Measurements from ENCODE around the gene LDAF1.

Gene LDAF1

DNA sequence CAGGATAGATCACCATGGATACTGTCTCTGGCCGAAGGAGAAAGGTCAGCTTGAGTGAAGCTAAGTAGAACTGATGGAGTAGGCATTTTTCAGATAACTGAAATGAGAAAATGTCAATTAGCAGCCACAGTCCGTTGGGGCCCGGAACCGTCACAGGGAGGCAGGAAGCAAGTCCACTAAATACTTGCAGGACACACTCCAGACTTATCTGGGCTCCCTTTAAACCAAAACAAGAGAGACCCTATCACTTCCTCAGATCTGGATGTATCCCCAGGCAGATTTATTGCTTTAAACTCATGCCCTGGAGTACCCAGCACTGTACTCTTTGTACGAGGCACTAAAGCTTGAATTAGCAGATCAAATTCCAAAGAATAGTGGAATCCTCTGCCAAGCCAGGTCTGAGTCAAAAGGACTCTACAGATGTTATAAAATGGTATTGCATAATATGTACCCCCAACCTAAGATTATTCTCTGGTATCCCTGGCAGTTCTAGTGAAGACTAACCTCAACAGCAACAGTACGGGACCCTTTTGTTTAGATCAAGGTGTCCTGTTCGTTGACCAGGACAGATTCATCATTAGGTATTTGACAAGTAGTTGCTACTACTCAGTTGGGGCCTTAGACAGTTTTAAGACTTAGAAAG, 44.8 kb downstream of the LDAF1 start:
- H3K27ac ChIP-seq (ENCODE audit: low read depth, low read length), result no peak overlapping the region
- H3K56ac ChIP-seq (ENCODE audit: low read length), result no peak overlapping the region
- no peaks in the 10 kb centered on the region for H3K36me3 ChIP-seq (ENCODE audit: control insufficient read depth, insufficient read depth, low read length)
- no peak for DNase-seq
- no CpG with 5 or more reads among the region's 7 CpGs for WGBS (ENCODE audit: extremely low coverage, insufficient coverage, low lambda C conversion rate)
- no peaks in the 10 kb centered on the region for H3K79me2 ChIP-seq (ENCODE audit: control insufficient read depth, insufficient read depth, low read length)
- H2BK120ac ChIP-seq (ENCODE audit: low read depth, low read length), result no peak overlapping the region
- H4K5ac ChIP-seq (ENCODE audit: low read length), result no peak overlapping the region
- H3K27me3 ChIP-seq (ENCODE audit: insufficient read depth, low read length, poor library complexity), result no peaks in the 10 kb centered on the region
- no peak overlapping the region for H2BK15ac ChIP-seq (replicated peaks; ENCODE audit: low read depth)
- H3K23ac ChIP-seq (ENCODE audit: low read length), result no peak overlapping the region
- H3K9ac ChIP-seq (ENCODE audit: low read length), result no peak overlapping the region
- H2AK5ac ChIP-seq (ENCODE audit: low read length), result no peak overlapping the region
- no peak overlapping the region for H2BK5ac ChIP-seq (ENCODE audit: low read length)
- no peak overlapping the region for H3K4ac ChIP-seq (ENCODE audit: low read depth, low read length)
- no peaks in the 10 kb centered on the region for H3K4me1 ChIP-seq (ENCODE audit: control insufficient read depth, low read depth, low read length)
- H3K18ac ChIP-seq (ENCODE audit: low read length), result no peak overlapping the region
- no peaks in the 10 kb centered on the region for H3K79me1 ChIP-seq (ENCODE audit: low read length)
- no peak overlapping the region for H3K4me3 ChIP-seq (ENCODE audit: low read length)
- H3K4me2 ChIP-seq (ENCODE audit: low read length), result no peak overlapping the region
- H4K8ac ChIP-seq (ENCODE audit: low read depth, low read length), result no peak overlapping the region

DNA sequence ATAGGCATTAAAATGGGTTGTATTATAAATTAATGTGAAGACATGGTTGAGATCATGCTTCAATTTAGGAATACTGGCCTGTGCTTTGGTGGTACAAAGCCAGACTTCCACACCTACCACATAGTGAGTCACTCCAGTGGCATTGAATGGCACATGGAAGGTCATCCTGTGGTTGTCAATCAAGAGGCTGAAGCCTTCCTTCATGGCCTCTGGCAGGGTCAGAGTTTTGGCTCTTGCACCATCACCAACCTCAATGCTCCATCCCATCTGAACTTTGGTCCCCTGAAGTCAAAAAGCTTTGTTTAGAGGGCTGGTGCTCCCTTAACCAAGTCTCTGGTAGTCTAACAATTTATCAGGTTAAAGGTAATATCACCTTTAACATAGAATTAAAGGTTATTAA, 46.8 kb downstream of the LDAF1 start:
- Histone ChIP-seq H3K79me2 (ENCODE audit: control insufficient read depth, insufficient read depth, low read length) (no peaks in the 10 kb centered on the region), H3K36me3 (ENCODE audit: control insufficient read depth, insufficient read depth, low read length) (no peaks in the 10 kb centered on the region), H3K23ac (ENCODE audit: low read length) (no peak overlapping the region), H3K18ac (ENCODE audit: low read length) (no peak overlapping the region), H3K9ac (ENCODE audit: low read length) (no peak overlapping the region), H3K27ac (ENCODE audit: low read depth, low read length) (no peak overlapping the region), H3K4me3 (ENCODE audit: low read length) (no peak overlapping the region), H2BK120ac (ENCODE audit: low read depth, low read length) (no peak overlapping the region), H3K56ac (ENCODE audit: low read length) (no peak overlapping the region), H4K5ac (ENCODE audit: low read length) (no peak overlapping the region), H2AK5ac (ENCODE audit: low read length) (no peak overlapping the region), H2BK5ac (ENCODE audit: low read length) (no peak overlapping the region), H4K8ac (ENCODE audit: low read depth, low read length) (no peak overlapping the region), H3K79me1 (ENCODE audit: low read length) (no peaks in the 10 kb centered on the region), H3K27me3 (ENCODE audit: insufficient read depth, low read length, poor library complexity) (no peaks in the 10 kb centered on the region), H3K4ac (ENCODE audit: low read depth, low read length) (no peak overlapping the region), H2BK15ac (replicated peaks; ENCODE audit: low read depth) (no peak overlapping the region), H3K4me2 (ENCODE audit: low read length) (no peak overlapping the region), H3K4me1 (ENCODE audit: control insufficient read depth, low read depth, low read length) (no peaks in the 10 kb centered on the region)
- DNase-seq, result no peak

DNA sequence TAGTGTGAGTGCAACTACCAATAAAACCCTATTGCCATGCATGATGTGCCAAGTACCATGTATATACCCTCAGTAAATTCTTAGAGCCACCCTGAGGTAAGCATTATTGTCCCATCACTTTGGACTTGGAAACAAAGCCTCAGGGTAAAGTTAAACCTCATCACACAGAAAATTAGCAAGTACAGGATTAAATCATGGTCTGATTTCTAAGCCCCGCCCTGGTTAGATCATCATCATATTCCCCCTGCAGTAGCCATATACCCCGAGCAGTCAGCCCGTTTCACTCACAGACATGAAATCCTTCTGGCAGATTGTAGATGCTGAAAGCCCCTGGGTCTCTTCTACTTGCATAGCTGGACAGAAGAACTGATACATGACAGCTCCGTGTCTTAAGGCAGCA, 48.1 kb downstream of the LDAF1 start:
- WGBS (ENCODE audit: extremely low coverage, insufficient coverage, low lambda C conversion rate), result no CpG with 5 or more reads among the region's 4 CpGs
- H3K36me3 ChIP-seq (ENCODE audit: control insufficient read depth, insufficient read depth, low read length), result no peaks in the 10 kb centered on the region
- no peak overlapping the region for H3K4ac ChIP-seq (ENCODE audit: low read depth, low read length)
- H2BK15ac ChIP-seq (replicated peaks; ENCODE audit: low read depth), result no peak overlapping the region
- no peak overlapping the region for H2AK5ac ChIP-seq (ENCODE audit: low read length)
- no peak overlapping the region for H4K5ac ChIP-seq (ENCODE audit: low read length)
- H3K9ac ChIP-seq (ENCODE audit: low read length), result no peak overlapping the region
- no peak for DNase-seq
- H2BK120ac ChIP-seq (ENCODE audit: low read depth, low read length), result no peak overlapping the region
- no peaks in the 10 kb centered on the region for H3K79me2 ChIP-seq (ENCODE audit: control insufficient read depth, insufficient read depth, low read length)
- no peak overlapping the region for H3K18ac ChIP-seq (ENCODE audit: low read length)
- no peak overlapping the region for H3K4me2 ChIP-seq (ENCODE audit: low read length)
- H3K27ac ChIP-seq (ENCODE audit: low read depth, low read length), result no peak overlapping the region
- no peak overlapping the region for H3K23ac ChIP-seq (ENCODE audit: low read length)
- H3K4me3 ChIP-seq (ENCODE audit: low read length), result no peak overlapping the region
- H3K4me1 ChIP-seq (ENCODE audit: control insufficient read depth, low read depth, low read length), result no peaks in the 10 kb centered on the region
- no peaks in the 10 kb centered on the region for H3K27me3 ChIP-seq (ENCODE audit: insufficient read depth, low read length, poor library complexity)
- no peak overlapping the region for H4K8ac ChIP-seq (ENCODE audit: low read depth, low read length)
- H2BK5ac ChIP-seq (ENCODE audit: low read length), result no peak overlapping the region
- H3K79me1 ChIP-seq (ENCODE audit: low read length), result no peaks in the 10 kb centered on the region
- H3K56ac ChIP-seq (ENCODE audit: low read length), result no peak overlapping the region

DNA sequence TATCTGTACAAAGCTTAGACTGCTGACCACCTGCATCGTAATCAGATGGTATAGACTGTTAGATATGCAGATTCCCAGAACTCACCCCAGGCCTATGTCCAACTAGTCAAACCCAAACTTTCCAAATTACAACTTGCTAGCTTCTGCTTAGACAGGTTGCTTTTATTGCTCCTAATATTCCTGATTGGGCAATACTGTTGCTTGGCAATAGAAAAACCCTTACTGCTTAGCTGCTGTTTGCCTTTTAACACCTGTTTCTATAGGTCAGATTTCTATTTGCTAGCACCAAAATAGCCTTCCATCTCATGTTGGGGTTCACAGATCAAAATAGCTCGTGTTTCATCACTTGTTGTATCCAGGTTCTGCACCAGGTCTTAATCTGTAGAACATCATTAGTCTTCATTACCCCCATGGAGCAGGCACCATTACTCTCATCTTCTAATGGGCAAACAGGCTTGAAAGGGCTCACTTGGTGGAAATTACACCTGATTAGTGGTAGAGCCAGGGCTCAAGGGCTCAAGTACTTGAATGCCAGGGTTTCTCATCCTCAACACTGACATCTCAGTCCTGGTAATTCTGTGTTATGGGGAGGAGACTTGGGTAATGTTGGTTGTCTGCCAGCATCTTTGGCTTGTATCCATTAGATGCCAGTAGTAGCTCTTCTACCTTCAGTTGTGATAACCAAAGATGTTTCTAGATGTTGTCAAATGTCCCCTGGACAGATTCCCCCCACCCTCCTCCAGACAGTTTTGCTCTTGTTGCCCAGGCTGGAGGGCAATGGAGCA, 50.2 kb downstream of the LDAF1 start:
- Histone ChIP-seq H3K27ac (ENCODE audit: low read depth, low read length) (no peak overlapping the region), H3K79me1 (ENCODE audit: low read length) (no peaks in the 10 kb centered on the region), H3K9ac (ENCODE audit: low read length) (no peak overlapping the region), H3K4me1 (ENCODE audit: control insufficient read depth, low read depth, low read length) (no peaks in the 10 kb centered on the region), H2BK5ac (ENCODE audit: low read length) (no peak overlapping the region), H2BK15ac (replicated peaks; ENCODE audit: low read depth) (no peak overlapping the region), H3K27me3 (ENCODE audit: insufficient read depth, low read length, poor library complexity) (no peaks in the 10 kb centered on the region), H4K8ac (ENCODE audit: low read depth, low read length) (no peak overlapping the region), H3K79me2 (ENCODE audit: control insufficient read depth, insufficient read depth, low read length) (no peaks in the 10 kb centered on the region), H3K4ac (ENCODE audit: low read depth, low read length) (no peak overlapping the region), H3K4me2 (ENCODE audit: low read length) (no peak overlapping the region), H3K23ac (ENCODE audit: low read length) (no peak overlapping the region), H3K18ac (ENCODE audit: low read length) (no peak overlapping the region), H2AK5ac (ENCODE audit: low read length) (no peak overlapping the region), H3K56ac (ENCODE audit: low read length) (no peak overlapping the region), H3K36me3 (ENCODE audit: control insufficient read depth, insufficient read depth, low read length) (no peaks in the 10 kb centered on the region), H2BK120ac (ENCODE audit: low read depth, low read length) (no peak overlapping the region), H3K4me3 (ENCODE audit: low read length) (no peak overlapping the region), H4K5ac (ENCODE audit: low read length) (no peak overlapping the region)
- no peak for DNase-seq
- WGBS (ENCODE audit: extremely low coverage, insufficient coverage, low lambda C conversion rate), result no CpG with 5 or more reads among the region's 2 CpGs

DNA sequence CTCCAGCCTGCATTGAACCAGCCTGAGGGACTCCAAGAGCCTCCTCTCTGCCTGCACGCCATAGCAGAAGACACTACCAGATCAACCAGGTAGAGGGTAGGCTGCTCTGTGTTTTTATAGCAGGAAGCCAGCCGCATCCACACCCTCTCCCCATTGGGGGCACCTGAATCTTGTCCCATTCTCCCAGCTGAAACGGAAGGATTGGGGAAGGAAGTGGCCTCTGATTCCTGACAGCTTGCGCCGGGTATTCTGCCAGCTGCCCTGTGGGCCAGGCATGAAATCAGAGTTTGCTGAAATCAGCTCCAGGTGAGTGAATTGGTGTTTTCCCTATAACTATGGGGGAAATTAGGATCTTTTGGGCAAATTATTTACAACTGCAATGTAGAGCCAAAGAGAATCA, 53.0 kb downstream of the LDAF1 start, which contains the start of gene ZP2:
Gene ZP2, minus strand, starts transcription at position 89 of the 400 bp plus-strand sequence. Its CDS starts 27 bp downstream, at position 62.
- Histone ChIP-seq H3K23ac (ENCODE audit: low read length) (no peak within 1 kb of the TSS), H3K56ac (ENCODE audit: low read length) (no peak within 1 kb of the TSS), H3K79me1 (ENCODE audit: low read length) (no peaks in the 10 kb centered on the region), H3K4me1 (ENCODE audit: control insufficient read depth, low read depth, low read length) (no peaks in the 10 kb centered on the region), H2BK5ac (ENCODE audit: low read length) (no peak within 1 kb of the TSS), H2AK5ac (ENCODE audit: low read length) (no peak within 1 kb of the TSS), H3K4me2 (ENCODE audit: low read length) (no peak within 1 kb of the TSS), H3K18ac (ENCODE audit: low read length) (no peak within 1 kb of the TSS), H2BK120ac (ENCODE audit: low read depth, low read length) (no peak within 1 kb of the TSS), H3K36me3 (ENCODE audit: control insufficient read depth, insufficient read depth, low read length) (no peaks in the 10 kb centered on the region), H3K79me2 (ENCODE audit: control insufficient read depth, insufficient read depth, low read length) (no peaks in the 10 kb centered on the region), H3K4ac (ENCODE audit: low read depth, low read length) (no peak within 1 kb of the TSS), H4K5ac (ENCODE audit: low read length) (no peak within 1 kb of the TSS), H3K9ac (ENCODE audit: low read length) (no peak within 1 kb of the TSS), H3K27ac (ENCODE audit: low read depth, low read length) (no peak within 1 kb of the TSS), H3K27me3 (ENCODE audit: insufficient read depth, low read length, poor library complexity) (no peaks in the 10 kb centered on the region), H3K4me3 (ENCODE audit: low read length) (no peak within 1 kb of the TSS), H2BK15ac (replicated peaks; ENCODE audit: low read depth) (no peak within 1 kb of the TSS), H4K8ac (ENCODE audit: low read depth, low read length) (no peak within 1 kb of the TSS)
- WGBS (ENCODE audit: extremely low coverage, insufficient coverage, low lambda C conversion rate), result no CpG with 5 or more reads among the region's 5 CpGs
- DNase-seq, result no peak
